SK-N-MC (cell line): ENCODE data around the gene MTCP1.

Source experiments
- DNase-seq: peaks from one replicate; pipeline ENCODE4 v3.0.0-alpha.2; 2011; ENCODE audit warnings: low read depth, low spot score
- H3K27ac ChIP-seq: fragments of 200-600 bp; sonication (generic); 2 replicates; pipeline ENCODE4 v1.5.1; 2016; ENCODE audit warnings: mixed run types
- H3K36me3 ChIP-seq: fragments of 200-600 bp; sonication (generic); 2 replicates; pipeline ENCODE4 v1.6.1; 2017; ENCODE audit warnings: antibody characterized with exemption, low read length, mixed read lengths; ENCODE audit not compliant: insufficient read depth
- H3K4me3 ChIP-seq: fragments of 200-600 bp; sonication (generic); 2 replicates; pipeline ENCODE4 v1.5.1; 2016
- H3K9ac ChIP-seq: fragments of 200-600 bp; sonication (generic); 2 replicates; pipeline ENCODE4 v1.8.0; 2017; ENCODE audit warnings: mixed run types, mixed read lengths; ENCODE audit not compliant: insufficient read length
- H3K9me3 ChIP-seq: fragments of 200-600 bp; sonication (generic); 2 replicates; pipeline ENCODE4 v1.6.1; 2017; ENCODE audit warnings: low read depth, mild to moderate bottlenecking, antibody characterized with exemption, low read length, moderate library complexity, mixed read lengths
- EZH2 ChIP-seq: fragments of 200-600 bp; sonication (generic); IDR thresholded peaks from one replicate; pipeline ENCODE4 v1.6.1; 2017; ENCODE audit warnings: antibody characterized with exemption
- FOXP2 ChIP-seq: optimal IDR thresholded peaks from 2 replicates; pipeline ENCODE3; 2011; ENCODE audit warnings: mild to moderate bottlenecking, moderate library complexity; ENCODE audit not compliant: insufficient read depth; ENCODE audit errors: extremely low read length, control extremely low read depth
- POLR2AphosphoS5 ChIP-seq: IDR thresholded peaks from 2 replicates; pipeline ENCODE4 v1.6.1; 2012; ENCODE audit warnings: mild to moderate bottlenecking, low read depth, low read length, borderline replicate concordance

MTCP1 gene

GRCh38 chrX:155056877-155057792 lies 13.8 kb downstream of the MTCP1 start:
- TF ChIP-seq POLR2AphosphoS5 = no peak
- no peak for TF ChIP-seq FOXP2
- TF ChIP-seq EZH2 = no peak
- Histone ChIP-seq H3K27ac (no peak overlapping the region), H3K4me3 (peak overlapping the region; percentile 42; the same call in 1 of the 2 replicates), H3K36me3 (no peaks in the 10 kb centered on the region; the same call in 1 of the 2 replicates), H3K9me3 (no peaks in the 10 kb centered on the region), H3K9ac (no peak overlapping the region)
- no peak for DNase-seq

DNA sequence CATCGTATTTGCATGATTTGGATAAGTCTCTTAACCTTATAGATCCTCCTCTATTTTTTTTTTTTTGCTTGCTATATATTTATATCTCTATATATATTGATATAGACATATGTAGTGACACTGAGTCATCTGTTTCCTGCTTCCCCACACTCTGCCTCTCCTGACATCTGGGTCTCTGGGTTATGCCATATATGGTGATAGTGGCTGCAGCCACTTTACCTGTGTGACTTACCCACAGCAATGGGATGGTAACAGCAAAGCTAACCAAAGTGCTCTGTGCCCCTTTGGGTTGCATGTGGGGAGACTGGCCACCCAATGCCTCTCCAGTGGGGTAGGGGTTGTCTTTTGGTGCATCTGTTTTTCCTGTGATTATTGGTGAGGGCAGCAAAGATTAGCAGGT lies 14.5 kb downstream of the MTCP1 start:
- Histone ChIP-seq H3K9me3 (no peaks in the 10 kb centered on the region), H3K4me3 (no peak overlapping the region), H3K9ac (no peak overlapping the region), H3K27ac (no peak overlapping the region), H3K36me3 (peaks cover 5% of the 10 kb centered on the region; the same call in 1 of the 2 replicates)
- no peak for DNase-seq
- TF ChIP-seq POLR2AphosphoS5 = no peak
- TF ChIP-seq FOXP2 = no peak

GRCh38 chrX:155055494-155055893 lies 15.4 kb downstream of the MTCP1 start:
- Histone ChIP-seq H3K4me3 (no peak overlapping the region), H3K9ac (no peak overlapping the region), H3K9me3 (no peaks in the 10 kb centered on the region), H3K36me3 (peaks cover 5% of the 10 kb centered on the region; the same call in 1 of the 2 replicates), H3K27ac (no peak overlapping the region)
- no peak for DNase-seq
- TF ChIP-seq EZH2 (no peak), FOXP2 (no peak), POLR2AphosphoS5 (no peak)

GRCh38 chrX:155054255-155054654 lies 16.7 kb downstream of the MTCP1 start:
- Histone ChIP-seq H3K9ac (no peak overlapping the region), H3K36me3 (peaks cover 5% of the 10 kb centered on the region; the same call in 1 of the 2 replicates), H3K27ac (no peak overlapping the region), H3K9me3 (no peaks in the 10 kb centered on the region), H3K4me3 (no peak overlapping the region)
- TF ChIP-seq POLR2AphosphoS5 (no peak), EZH2 (no peak), FOXP2 (no peak)
- DNase-seq = no peak

DNA sequence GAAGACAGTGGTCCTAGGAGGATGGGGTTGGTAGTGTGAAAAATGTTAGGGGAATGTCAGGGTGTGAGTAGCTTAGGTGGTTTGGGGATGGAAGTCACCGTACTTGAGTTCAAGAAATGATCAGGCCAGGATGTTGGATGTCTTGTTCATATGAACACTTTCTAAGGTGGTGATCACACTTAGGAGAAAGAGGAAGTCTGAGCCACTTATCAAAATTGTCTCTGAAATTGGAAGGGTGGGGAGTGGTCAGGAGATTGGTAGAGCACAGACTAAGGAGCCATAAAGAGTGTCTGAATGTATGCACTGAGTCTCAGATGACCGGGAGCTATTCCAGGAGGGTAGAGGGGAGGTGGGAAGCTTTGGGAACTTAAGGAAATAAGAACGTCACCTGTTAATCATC lies 17.3 kb downstream of the MTCP1 start:
- H3K36me3 ChIP-seq = peaks cover 5% of the 10 kb centered on the region; the same call in 1 of the 2 replicates
- H3K9me3 ChIP-seq = no peaks in the 10 kb centered on the region
- H3K27ac ChIP-seq = no peak overlapping the region
- TF ChIP-seq FOXP2 = no peak
- TF ChIP-seq POLR2AphosphoS5 = no peak
- TF ChIP-seq EZH2 = no peak
- H3K4me3 ChIP-seq = no peak overlapping the region
- no peak for DNase-seq
- no peak overlapping the region for H3K9ac ChIP-seq

DNA sequence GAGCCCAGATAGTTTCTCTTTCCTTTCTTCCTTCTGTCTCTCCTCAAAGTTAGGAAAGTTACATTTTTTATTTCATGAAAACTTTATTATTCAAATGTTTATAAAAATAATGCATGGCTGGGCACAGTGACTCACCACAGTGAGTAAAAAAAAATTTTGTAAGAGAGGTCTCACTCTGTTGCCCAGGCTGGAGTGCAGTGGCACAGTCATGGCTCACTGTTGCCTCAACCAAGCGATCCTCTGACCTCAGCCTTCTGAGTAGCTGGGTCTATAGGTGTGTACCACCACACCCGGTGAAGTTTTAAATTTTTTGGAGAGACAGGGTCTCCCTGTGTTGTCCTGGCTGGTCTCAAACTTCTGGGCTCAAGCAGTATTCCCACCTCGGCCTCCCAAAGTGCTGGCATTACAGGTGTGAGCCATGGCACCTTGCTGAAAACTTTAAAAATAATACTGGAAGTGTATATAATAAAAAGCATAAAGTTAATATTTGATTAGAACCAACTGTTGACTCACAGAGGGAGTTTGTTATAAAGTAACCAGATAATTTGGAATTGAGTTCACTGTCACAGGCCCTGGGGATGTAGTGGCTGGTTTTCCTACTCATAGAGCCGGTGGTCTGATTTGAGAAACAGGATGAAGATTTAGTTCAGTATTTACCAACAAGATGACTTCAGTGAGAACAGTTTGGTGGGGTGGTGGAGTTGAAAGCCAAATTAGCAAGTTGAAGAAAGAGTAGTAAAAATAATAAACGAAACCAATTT lies 18.0 kb downstream of the MTCP1 start:
- no peak overlapping the region for H3K27ac ChIP-seq

DNA sequence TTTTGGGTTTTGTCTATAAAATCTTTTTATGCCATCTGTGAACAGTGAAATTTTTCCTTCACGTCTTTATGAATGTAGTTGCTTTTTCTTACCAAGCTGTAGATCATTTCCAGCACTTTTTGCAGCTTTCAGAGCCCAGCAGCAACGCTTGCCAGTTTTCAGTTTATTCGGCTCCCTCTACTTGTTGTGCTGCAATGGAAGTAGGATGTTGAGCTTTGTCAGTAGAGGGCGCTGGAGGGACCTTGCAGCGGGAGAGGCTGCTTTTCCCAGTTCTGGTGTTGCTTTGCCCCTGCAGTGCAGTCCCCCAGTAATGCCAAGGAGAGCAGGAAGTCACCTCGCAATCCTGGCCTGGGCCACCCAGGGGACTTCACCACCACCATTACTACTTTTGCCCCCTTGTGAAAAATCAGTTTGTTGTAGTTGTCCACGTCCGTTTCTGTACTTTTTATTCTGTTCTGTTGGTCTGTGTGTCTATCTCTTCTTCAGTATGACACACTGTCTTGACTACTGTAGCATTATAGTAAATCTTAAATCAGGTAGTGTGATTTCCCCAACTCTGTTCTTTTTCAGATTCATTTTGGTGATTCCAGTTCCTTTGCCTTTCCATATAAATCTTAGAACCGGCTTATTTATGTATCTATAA lies 21.8 kb downstream of the MTCP1 start:
- H3K27ac ChIP-seq = no peak overlapping the region
- TF ChIP-seq FOXP2 (no peak), EZH2 (no peak), POLR2AphosphoS5 (no peak)
- DNase-seq = no peak
- H3K9ac ChIP-seq = no peak overlapping the region
- H3K4me3 ChIP-seq = no peak overlapping the region
- H3K36me3 ChIP-seq = peaks cover 5% of the 10 kb centered on the region; the same call in 1 of the 2 replicates
- H3K9me3 ChIP-seq = no peaks in the 10 kb centered on the region

More for the DNA sequence above, 18.0 kb downstream of the MTCP1 start:
- TF ChIP-seq FOXP2 (no peak), POLR2AphosphoS5 (no peak), EZH2 (no peak)
- Histone ChIP-seq H3K9ac (no peak overlapping the region), H3K4me3 (no peak overlapping the region), H3K36me3 (peaks cover 5% of the 10 kb centered on the region; the same call in 1 of the 2 replicates), H3K9me3 (no peaks in the 10 kb centered on the region)
- DNase-seq = no peak

- TF ChIP-seq EZH2 (no peak), POLR2AphosphoS5 (no peak), FOXP2 (no peak)
- Histone ChIP-seq H3K36me3 (peaks cover 3% of the 10 kb centered on the region; the same call in 1 of the 2 replicates), H3K9me3 (no peaks in the 10 kb centered on the region), H3K9ac (no peak overlapping the region), H3K27ac (no peak overlapping the region), H3K4me3 (no peak overlapping the region)
- DNase-seq = no peak
Measured at GRCh38 chrX:155046811-155047528, 24.0 kb downstream of the MTCP1 start.
